Psoas muscle (tissue), 8 donors: ENCODE data around the gene TAF4. TPM values are rescaled to one million over a fixed set of nuclear protein-coding genes. Genes with fewer than 3 reads are reported as not detected.
"Not testable (repeated sequence)": the region's sequence is repeated elsewhere in the genome, so short reads cannot be mapped to it uniquely, and the experiment has no call there.

Source experiments
- ATAC-seq, 4 donors: fragments of 200-7000 bp; cut with Tn5 transposase; one replicate each; pipeline ENCODE4 v1.9.1; 2020; ENCODE audit warnings: moderate library complexity in 3 of 4, mild to moderate bottlenecking in 2 of 4
- DNase-seq, 2 donors: peaks; one replicate each; pipeline ENCODE4 v3.0.0-alpha.2; 2020
- H3K27ac ChIP-seq: fragments of 200-600 bp; one replicate; pipeline ENCODE4 v1.8.0; 2022
- H3K27me3 ChIP-seq, 3 donors: fragments of 200-600 bp in 1 of 3; one replicate each; pipeline versions ENCODE4 v1.6.1 to v1.8.0; 2013 to 2022; ENCODE audit warnings: low read length in 2 of 3, mild to moderate bottlenecking in 2 of 3, moderate library complexity in 1 of 3; ENCODE audit not compliant: insufficient read depth in 3 of 3
- H3K36me3 ChIP-seq, 2 donors: fragments of 200-600 bp in 1 of 2; one replicate each; pipeline versions ENCODE4 v1.6.1 to v1.8.0; 2013 to 2022; ENCODE audit warnings: low read depth in 1 of 2, mild to moderate bottlenecking in 1 of 2, moderate library complexity in 1 of 2; ENCODE audit not compliant: insufficient read depth in 1 of 2
- H3K4me1 ChIP-seq: fragments of 200-600 bp; one replicate; pipeline ENCODE4 v1.8.0; 2022
- H3K4me3 ChIP-seq: fragments of 200-600 bp; one replicate; pipeline ENCODE4 v1.8.0; 2022; ENCODE audit warnings: mild to moderate bottlenecking
- H3K9me3 ChIP-seq: fragments of 200-600 bp; one replicate; pipeline ENCODE4 v1.8.0; 2022
- CTCF ChIP-seq: fragments of 200-600 bp; IDR thresholded peaks from one replicate; pipeline ENCODE4 v1.8.0; 2022; ENCODE audit warnings: antibody characterized with exemption
- WGBS, 3 donors: extraction: QIAGEN DNeasy Blood & Tissue Kit; methylation state at CpG; one replicate each; pipeline versions ENCODE4 v1.1.6 to v1.1.7; 2013; 5-methylcytosine and 5-hydroxymethylcytosine counted together
- intact Hi-C, 2 donors: fragments of 100-400 bp; cut with DNase I; formaldehyde crosslinking; loops; one replicate each; pipeline versions ENCODE4 v1.11.0 to v1.14.2; 2022
- polyA plus RNA-seq, 3 donors: library from polyadenylated mRNA; stranded (reverse); fragments of 200-250 nt; gene quantifications; one replicate each; pipeline ENCODE4 v1.2.3, GENCODE V29; 2013
- total RNA-seq, 4 donors: library from RNA; stranded (reverse); fragmentation: NEBNext Ultra II Directional in 2 of 4; extraction: Animal tissue kit (Norgen Biotek cat#: 25700) in 2 of 4; gene quantifications; one replicate each; pipeline versions ENCODE4 v1.2.1 to v1.2.4, GENCODE V29; 2021 to 2023
- donor health status: healthy with polysubstance abuse.
- donor health status: DM: no; HTN: no; CAD: no; lungs with moderate emphysema.
- donor health status: Bipolar disorder and iron deficiency.
- donor health status: healthy.
- donor health status: DM: yes; HTN: yes; CAD: no.
- donor health status: DM: no; HTN: no; CAD: no.
- donor health status: DM: no; HTN: no; CAD: no.
- donor health status: DM: yes; HTN: yes; CAD: no.

Gene TAF4
- total and polyA plus RNA-seq, 7 donors = 2.8 to 17.7 (median 10.7) TPM

DNA sequence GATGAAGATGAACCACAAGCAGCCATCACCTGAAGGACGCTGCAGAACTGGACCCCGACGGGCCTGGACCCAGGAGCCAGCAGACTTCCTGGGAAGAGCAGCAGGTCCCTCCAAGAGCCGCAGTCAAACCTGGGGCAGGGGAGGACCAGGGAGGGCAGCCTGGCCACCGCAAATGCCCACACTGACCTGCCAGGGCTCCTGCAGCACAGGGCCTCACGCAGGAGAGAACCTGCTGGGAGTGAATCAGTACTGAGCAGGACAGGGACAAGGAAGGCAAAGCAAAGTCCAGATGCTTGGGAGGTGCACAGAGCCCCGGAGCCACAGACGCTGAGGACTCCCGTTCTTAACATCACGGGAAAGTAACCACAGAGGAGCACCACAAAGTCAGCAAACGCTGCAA is 75.2 kb downstream of the TAF4 start:
- H3K4me3 ChIP-seq = no peak overlapping the region
- no peak overlapping the region for H3K27ac ChIP-seq
- no peaks in the 10 kb centered on the region for H3K4me1 ChIP-seq
- 92 to 94% (median 93%) methylated on average over 10 to 11 of the region's 11 CpGs for WGBS, 3 donors
- ATAC-seq (no peak), DNase-seq (no peak)
- intact Hi-C loops = no loop called here
- peaks cover 7% of the 10 kb centered on the region for H3K9me3 ChIP-seq
- TF ChIP-seq CTCF = no peak
- peaks cover 2 to 81% of the 10 kb centered on the region in 2 donors for H3K36me3 ChIP-seq
- H3K27me3 ChIP-seq = no peaks in the 10 kb centered on the region

GRCh38 chr20:61989741-61990140 is 75.9 kb downstream of the TAF4 start:
- Histone ChIP-seq H3K4me1 (no peaks in the 10 kb centered on the region), H3K9me3 (peaks cover 7% of the 10 kb centered on the region), H3K27me3 (no peaks in the 10 kb centered on the region), H3K36me3 (peaks cover 2 to 74% of the 10 kb centered on the region in 2 donors), H3K27ac (no peak overlapping the region), H3K4me3 (no peak overlapping the region)
- intact Hi-C loops = no loop called here
- ATAC-seq (no peak), DNase-seq (no peak)
- 86 to 88% (median 87%) methylated on average over 14 of the region's 14 CpGs for WGBS, 3 donors
- no peak for TF ChIP-seq CTCF

- H3K27me3 ChIP-seq = no peaks in the 10 kb centered on the region
- ATAC-seq = no peak
- H3K36me3 ChIP-seq = peaks cover 0 to 63% of the 10 kb centered on the region in 2 donors
- peaks cover 7% of the 10 kb centered on the region for H3K9me3 ChIP-seq
- no peak for DNase-seq
- no peak overlapping the region for H3K27ac ChIP-seq
- H3K4me1 ChIP-seq = no peaks in the 10 kb centered on the region
- TF ChIP-seq CTCF = no peak
- H3K4me3 ChIP-seq = no peak overlapping the region
- intact Hi-C loops = no loop called here
- 94 to 95% (median 95%) methylated on average over 18 of the region's 18 CpGs for WGBS, 3 donors
Measured at GRCh38 chr20:61988665-61989064, 77.0 kb downstream of the TAF4 start.

- Histone ChIP-seq H3K36me3 (peaks cover 0 to 45% of the 10 kb centered on the region in 2 donors), H3K4me1 (no peaks in the 10 kb centered on the region), H3K4me3 (no peak overlapping the region), H3K27ac (no peak overlapping the region), H3K27me3 (no peaks in the 10 kb centered on the region), H3K9me3 (peaks cover 6% of the 10 kb centered on the region)
- 76 to 87% (median 78%) methylated on average over 16 of the region's 16 CpGs for WGBS, 3 donors
- DNase-seq = no peak
- no peak for ATAC-seq
- intact Hi-C loops = no loop called here
- TF ChIP-seq CTCF = no peak
Measured at GRCh38 chr20:61986762-61987321, 78.8 kb downstream of the TAF4 start.

DNA sequence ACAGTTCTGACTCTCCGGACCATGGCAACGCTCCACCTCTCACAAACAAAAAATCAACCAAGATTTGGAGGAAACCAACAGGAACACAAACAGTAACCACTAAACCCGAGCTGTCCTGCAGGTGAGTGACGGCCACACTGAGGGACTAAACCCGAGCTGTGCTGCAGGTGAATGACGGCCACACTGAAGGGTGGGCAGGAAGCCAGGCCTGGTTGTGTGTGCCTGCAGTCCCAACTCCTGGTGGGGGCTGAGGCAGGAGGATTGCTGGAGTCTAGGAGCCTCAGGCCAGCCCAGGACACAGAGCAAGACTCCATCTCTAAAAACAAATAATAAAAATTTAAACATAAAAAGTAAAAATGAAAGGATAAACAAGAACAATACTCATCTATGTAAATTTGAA is 80.6 kb downstream of the TAF4 start:
- peaks cover 0 to 29% of the 10 kb centered on the region in 2 donors for H3K36me3 ChIP-seq
- no peaks in the 10 kb centered on the region for H3K27me3 ChIP-seq
- H3K4me3 ChIP-seq = no peak overlapping the region
- H3K27ac ChIP-seq = no peak overlapping the region
- no peaks in the 10 kb centered on the region for H3K9me3 ChIP-seq
- 89 to 92% (median 90%) methylated on average over 6 of the region's 6 CpGs for WGBS, 3 donors
- TF ChIP-seq CTCF = no peak
- DNase-seq (no peak), ATAC-seq (no peak)
- H3K4me1 ChIP-seq = no peaks in the 10 kb centered on the region
- intact Hi-C loops = no loop called here

DNA sequence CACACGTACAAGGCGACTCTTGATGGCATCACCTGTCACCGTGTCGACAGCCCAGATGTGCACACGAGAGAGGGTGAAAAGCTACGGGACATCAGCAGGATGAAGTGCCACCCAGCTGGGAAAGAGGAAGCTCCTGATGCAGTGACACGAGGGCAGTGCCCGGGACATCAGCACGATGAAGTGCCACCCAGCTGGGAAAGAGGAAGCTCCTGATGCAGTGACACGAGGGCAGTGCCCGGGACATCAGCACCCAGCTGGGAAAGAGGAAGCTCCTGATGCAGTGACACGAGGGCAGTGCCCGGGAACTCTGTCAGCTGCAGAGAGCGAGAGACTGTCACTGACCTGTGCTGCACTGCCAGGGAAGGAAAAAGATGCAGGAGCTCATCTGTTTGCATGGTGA is 81.2 kb downstream of the TAF4 start:
- WGBS, 3 donors = 86 to 91% (median 88%) methylated on average over 14 of the region's 14 CpGs
- intact Hi-C loops, H3K27ac ChIP-seq, H3K9me3 ChIP-seq, DNase-seq, H3K27me3 ChIP-seq, H3K4me3 ChIP-seq, ATAC-seq, H3K4me1 ChIP-seq: not testable (repeated sequence)
- H3K36me3 ChIP-seq = peaks cover 0 to 23% of the 10 kb centered on the region in 2 donors
